Measurements from ENCODE around the gene SWSAP1. TPM values are rescaled to one million over a fixed set of nuclear protein-coding genes. Genes with fewer than 3 reads are reported as not detected.

Gene SWSAP1
- total and polyA plus RNA-seq, 2 of the 8 experiments (the other 6 are each of a cell fraction or from before 2014, with no cell fraction given), result 3.1 to 5.2 TPM

GRCh38 chr19:11390933-11391680 is 16.6 kb downstream of the SWSAP1 start:
- no peak overlapping the region for H3K4me3 ChIP-seq (ENCODE audit: extremely low read depth in 1 of 4, insufficient read depth in 2 of 4, low read depth in 3 of 4, low read length in 4 of 4)
- H3K27me3 ChIP-seq (replicated peaks in 1 of 4; ENCODE audit: control insufficient read depth in 3 of 4, extremely low read depth in 1 of 4, insufficient read depth in 3 of 4, low read length in 3 of 4), result no peaks in the 10 kb centered on the region
- no peak overlapping the region for H4K8ac ChIP-seq (ENCODE audit: extremely low read depth, insufficient read depth, low read length)
- H2BK120ac ChIP-seq (replicated peaks; ENCODE audit: low read depth, low read length), result no peak overlapping the region
- H4K5ac ChIP-seq (ENCODE audit: insufficient read length, low read depth, low read length), result no peak overlapping the region
- H3K79me2 ChIP-seq (ENCODE audit: control insufficient read depth in 1 of 2, insufficient read depth in 2 of 2, low read length in 2 of 2), result no peaks in the 10 kb centered on the region
- peaks cover 0 to 3% of the 10 kb centered on the region in 2 experiments; a peak in 2 of 4 replicates for H3K9me3 ChIP-seq (ENCODE audit: insufficient read depth in 2 of 2, low read depth in 1 of 2, low read length in 1 of 2)
- no peak overlapping the region for H3K56ac ChIP-seq (replicated peaks; ENCODE audit: insufficient read length, low read depth, low read length)
- H3K27ac ChIP-seq (ENCODE audit: low read depth, low read length), result no peak overlapping the region
- H2BK12ac ChIP-seq (ENCODE audit: low read depth, low read length), result no peak overlapping the region
- FAIRE-seq, result no peak
- WGBS, 2 experiments (ENCODE audit: extremely low coverage in 1 of 2, insufficient coverage in 1 of 2, insufficient read length in 1 of 2, insufficient replicate concordance in 2 of 2, low coverage in 1 of 2, low lambda C conversion rate in 2 of 2, missing lambda C conversion rate in 1 of 2), result 89% methylated on average over 4 of the region's 4 CpGs; no CpG with 5 or more reads in 1 of the 2 experiments
- no peak overlapping the region for H2BK20ac ChIP-seq (ENCODE audit: low read length)
- CTCF ChIA-PET (ENCODE audit: partially characterized antibody), result interaction anchor here (0.6 to 2.6 kb wide), 8 partner anchors 9 to 187 kb away, joined by 3 to 23 read pairs (median 5); partner anchors contain the start of gene ODAD3
- H3K36me3 ChIP-seq (ENCODE audit: control insufficient read depth in 2 of 4, insufficient read depth in 4 of 4, low read length in 3 of 4), result no peaks in the 10 kb centered on the region; a peak in 4 of 8 replicates
- POLR2A ChIA-PET (ENCODE audit: partially characterized antibody), result interaction anchor here (0.8 to 2.9 kb wide), 9 partner anchors 8 to 27 kb away, joined by 3 to 12 read pairs (median 5); partner anchors contain the start of gene SWSAP1
- no peak overlapping the region for H3K14ac ChIP-seq (ENCODE audit: insufficient read length)
- no peak overlapping the region for H3K9ac ChIP-seq (replicated peaks in 1 of 4; ENCODE audit: extremely low read depth in 1 of 4, low read depth in 3 of 4, low read length in 3 of 4)
- H2BK5ac ChIP-seq (ENCODE audit: low read depth, low read length), result no peak overlapping the region
- H3K18ac ChIP-seq (ENCODE audit: extremely low read depth, low read length), result no peak overlapping the region
- DNase-seq (ENCODE audit: low read depth in 1 of 2, low spot score in 2 of 2), result no peak
- no peak overlapping the region for H4K91ac ChIP-seq (replicated peaks; ENCODE audit: insufficient read length, low read length)
- 0 out of 2 replicates have a peak, but pooled peaks have one; percentile 51 for TF ChIP-seq SP1 (IDR thresholded peaks at IDR 0.05; ENCODE audit: low read depth, low read length)
- no peak for TF ChIP-seq PHF8 (conservative IDR thresholded peaks at IDR 0.05; ENCODE audit: low read depth, low read length)
- no peak overlapping the region for H2BK15ac ChIP-seq (ENCODE audit: low read length)
- H2AK5ac ChIP-seq (ENCODE audit: low read depth, low read length), result no peak overlapping the region
- H3K23me2 ChIP-seq (ENCODE audit: low read depth, low read length), result peaks cover 2% of the 10 kb centered on the region; the same call in 1 of the 2 replicates
- no peaks in the 10 kb centered on the region for H4K20me1 ChIP-seq (replicated peaks in 1 of 2; ENCODE audit: control insufficient read depth in 1 of 2, insufficient read depth in 2 of 2, low read length in 2 of 2)
- H3K4ac ChIP-seq (replicated peaks; ENCODE audit: insufficient read length, low read depth, low read length), result no peak overlapping the region
- no peak overlapping the region for H3K4me2 ChIP-seq (ENCODE audit: insufficient read depth in 1 of 2, low read depth in 2 of 2, low read length in 2 of 2)
- H2AFZ ChIP-seq (ENCODE audit: low read length), result no peak overlapping the region
- H3K4me1 ChIP-seq (replicated peaks in 1 of 4; ENCODE audit: control insufficient read depth in 3 of 4, insufficient read depth in 4 of 4, low read length in 3 of 4), result peaks cover 0 to 2% (median 0%) of the 10 kb centered on the region in 4 experiments; a peak in 1 of 7 replicates
- no peak overlapping the region for H3K23ac ChIP-seq (ENCODE audit: insufficient read length)
- H3K79me1 ChIP-seq (ENCODE audit: low read depth, low read length), result no peaks in the 10 kb centered on the region
